MM.1S (cell line): Measurements from ENCODE around the gene HSD11B1L.

Source experiments
- CTCF ChIP-seq: fragments of 300-600 bp; sonication (generic); IDR thresholded peaks from 2 replicates; pipeline ENCODE4 v1.5.1; 2016; ENCODE audit warnings: antibody characterized with exemption, low read length, mixed read lengths
- EZH2phosphoT487 ChIP-seq: fragments of 300-600 bp; sonication (generic); IDR thresholded peaks from 2 replicates; pipeline ENCODE4 v1.6.1; 2018; ENCODE audit warnings: antibody characterized with exemption, low read length

- TF ChIP-seq CTCF (no peak), EZH2phosphoT487 (no peak)
Observed at GRCh38 chr19:5694956-5695648, 14.3 kb downstream of the HSD11B1L start.
